Stimulated activated CD4-positive, alpha-beta T cell treated with anti-CD3 and anti-CD28 coated beads, Interleukin-1b, Interleukin-23, amount 100 ng/mL, for 4 hours (primary cell): Measurements from ENCODE around the gene VCP.
"Not testable (repeated sequence)": the region's sequence is repeated elsewhere in the genome, so short reads cannot be mapped to it uniquely, and the experiment has no call there.

Experiments used
- DNase-seq, 2 donors: peaks; one replicate each; pipeline ENCODE4 v3.0.0-alpha.2; 2020; ENCODE audit warnings: low read depth in 2 of 2

VCP gene

GRCh38 chr9:35060548-35061207, 11.7 kb downstream of the VCP start:
- no peak for DNase-seq

GRCh38 chr9:35059438-35059837, 13.0 kb downstream of the VCP start:
- DNase-seq = no peak

GRCh38 chr9:35057271-35057620, 15.2 kb downstream of the VCP start:
- no peak for DNase-seq

GRCh38 chr9:35056571-35057270, 15.7 kb downstream of the VCP start:
- no peak for DNase-seq

- DNase-seq = no peak
Observed at GRCh38 chr9:35054871-35055644, 17.4 kb downstream of the VCP start.

GRCh38 chr9:35054185-35054835, 18.1 kb downstream of the VCP start:
- DNase-seq = no peak

GRCh38 chr9:35051069-35051967, 21.1 kb downstream of the VCP start:
- DNase-seq = peak; percentile 33 to 40

- DNase-seq = no peak
Observed at GRCh38 chr9:35048511-35048910, 23.9 kb downstream of the VCP start.

GRCh38 chr9:35044071-35044470, 28.4 kb downstream of the VCP start:
- no peak for DNase-seq

GRCh38 chr9:35042891-35043545, 29.4 kb downstream of the VCP start:
- no peak for DNase-seq

- DNase-seq = no peak
Observed at GRCh38 chr9:35042081-35042604, 30.3 kb downstream of the VCP start.

- DNase-seq = peak in 1 of 2 donors; percentile 29
Observed at GRCh38 chr9:35035851-35036701, 36.3 kb downstream of the VCP start.

GRCh38 chr9:35033101-35033500, 39.3 kb downstream of the VCP start:
- DNase-seq = no peak

- no peak for DNase-seq
Observed at GRCh38 chr9:35029852-35030251, 42.6 kb downstream of the VCP start.

- DNase-seq = no peak
Observed at GRCh38 chr9:35029241-35029640, 43.2 kb downstream of the VCP start.

- DNase-seq = no peak
Observed at GRCh38 chr9:35028341-35028740, 44.1 kb downstream of the VCP start.

- DNase-seq = no peak
Observed at GRCh38 chr9:35027860-35028259, 44.6 kb downstream of the VCP start.

GRCh38 chr9:35027374-35027773, 45.1 kb downstream of the VCP start:
- no peak for DNase-seq

GRCh38 chr9:35026671-35027070, 45.8 kb downstream of the VCP start:
- DNase-seq = no peak

- not testable (repeated sequence) for DNase-seq
Observed at GRCh38 chr9:35023443-35023842, 49.0 kb downstream of the VCP start.
